ENCODE results near the gene SLC20A1. TPM values are rescaled to one million over a fixed set of nuclear protein-coding genes. Genes with fewer than 3 reads are reported as not detected.

The SLC20A1 gene, protein sequence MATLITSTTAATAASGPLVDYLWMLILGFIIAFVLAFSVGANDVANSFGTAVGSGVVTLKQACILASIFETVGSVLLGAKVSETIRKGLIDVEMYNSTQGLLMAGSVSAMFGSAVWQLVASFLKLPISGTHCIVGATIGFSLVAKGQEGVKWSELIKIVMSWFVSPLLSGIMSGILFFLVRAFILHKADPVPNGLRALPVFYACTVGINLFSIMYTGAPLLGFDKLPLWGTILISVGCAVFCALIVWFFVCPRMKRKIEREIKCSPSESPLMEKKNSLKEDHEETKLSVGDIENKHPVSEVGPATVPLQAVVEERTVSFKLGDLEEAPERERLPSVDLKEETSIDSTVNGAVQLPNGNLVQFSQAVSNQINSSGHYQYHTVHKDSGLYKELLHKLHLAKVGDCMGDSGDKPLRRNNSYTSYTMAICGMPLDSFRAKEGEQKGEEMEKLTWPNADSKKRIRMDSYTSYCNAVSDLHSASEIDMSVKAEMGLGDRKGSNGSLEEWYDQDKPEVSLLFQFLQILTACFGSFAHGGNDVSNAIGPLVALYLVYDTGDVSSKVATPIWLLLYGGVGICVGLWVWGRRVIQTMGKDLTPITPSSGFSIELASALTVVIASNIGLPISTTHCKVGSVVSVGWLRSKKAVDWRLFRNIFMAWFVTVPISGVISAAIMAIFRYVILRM
- 10 to 100 TPM in 3 of 4 donors, 1 to 10 TPM in 1; 9.5 to 25.4 (median 20.5) TPM for total RNA-seq

DNA sequence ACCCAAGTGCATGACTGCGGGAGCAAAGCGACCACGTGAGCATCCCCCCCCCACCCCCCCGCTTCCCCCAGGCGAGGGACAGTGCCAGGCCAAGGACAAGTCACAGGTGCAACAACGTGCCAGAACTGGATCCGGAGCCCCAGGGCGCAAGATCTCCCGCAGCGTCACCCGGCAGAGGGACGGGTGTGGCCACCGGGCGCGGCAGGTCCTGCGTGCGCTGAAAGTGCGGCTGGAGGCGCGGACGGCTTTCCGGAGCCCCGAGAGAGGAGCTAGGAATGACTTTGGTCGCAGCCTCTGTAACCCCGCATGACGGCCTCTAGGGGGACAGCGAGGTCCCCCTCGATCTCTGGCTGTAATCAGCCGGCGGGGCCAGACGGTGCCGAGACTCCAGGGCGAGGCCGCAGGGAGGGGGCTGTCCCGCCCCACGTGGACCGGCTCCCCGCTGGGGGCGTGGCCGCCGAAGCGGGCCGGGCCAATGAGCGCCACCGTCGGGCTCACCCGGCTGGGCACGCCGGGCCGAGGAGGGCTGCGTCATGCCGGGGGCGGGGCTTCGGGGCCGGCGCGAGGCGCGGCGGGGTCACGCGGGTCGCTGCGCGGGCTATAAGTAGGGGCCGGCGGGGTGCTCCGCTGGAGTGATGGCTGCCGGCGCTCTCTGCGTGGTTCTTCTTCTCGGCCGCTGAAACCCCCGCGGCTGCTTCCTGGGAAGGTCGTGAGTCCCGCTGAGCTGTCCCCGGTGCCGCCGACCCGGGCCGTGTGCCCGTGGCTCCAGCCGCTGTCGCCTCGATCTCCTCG lies at the start of gene SLC20A1:
Gene SLC20A1, plus strand, starts transcription at position 630 of the 792 bp plus-strand sequence. CDS start 890 bp downstream, outside the sequence.
- peak within 1 kb of the TSS; percentile 92 to 98 (median 94) for H3K27ac ChIP-seq
- peak; percentile 97 for ATAC-seq
- peaks cover 0 to 51% (median 3%) of the 10 kb centered on the region in 3 donors for H3K4me1 ChIP-seq
- TF ChIP-seq, protein P1, sequence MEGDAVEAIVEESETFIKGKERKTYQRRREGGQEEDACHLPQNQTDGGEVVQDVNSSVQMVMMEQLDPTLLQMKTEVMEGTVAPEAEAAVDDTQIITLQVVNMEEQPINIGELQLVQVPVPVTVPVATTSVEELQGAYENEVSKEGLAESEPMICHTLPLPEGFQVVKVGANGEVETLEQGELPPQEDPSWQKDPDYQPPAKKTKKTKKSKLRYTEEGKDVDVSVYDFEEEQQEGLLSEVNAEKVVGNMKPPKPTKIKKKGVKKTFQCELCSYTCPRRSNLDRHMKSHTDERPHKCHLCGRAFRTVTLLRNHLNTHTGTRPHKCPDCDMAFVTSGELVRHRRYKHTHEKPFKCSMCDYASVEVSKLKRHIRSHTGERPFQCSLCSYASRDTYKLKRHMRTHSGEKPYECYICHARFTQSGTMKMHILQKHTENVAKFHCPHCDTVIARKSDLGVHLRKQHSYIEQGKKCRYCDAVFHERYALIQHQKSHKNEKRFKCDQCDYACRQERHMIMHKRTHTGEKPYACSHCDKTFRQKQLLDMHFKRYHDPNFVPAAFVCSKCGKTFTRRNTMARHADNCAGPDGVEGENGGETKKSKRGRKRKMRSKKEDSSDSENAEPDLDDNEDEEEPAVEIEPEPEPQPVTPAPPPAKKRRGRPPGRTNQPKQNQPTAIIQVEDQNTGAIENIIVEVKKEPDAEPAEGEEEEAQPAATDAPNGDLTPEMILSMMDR (IDR thresholded peaks at IDR 0.05): peak in 3 of 4 experiments; percentile 26 to 60 (median 34)
- TF ChIP-seq EP300 (IDR thresholded peaks at IDR 0.05) (no peak), POLR2AphosphoS5 (IDR thresholded peaks at IDR 0.05) (peak; percentile 94), POLR2A (IDR thresholded peaks at IDR 0.05) (peak; percentile 98)
- H3K4me3 ChIP-seq: peak within 1 kb of the TSS; percentile 66 to 71
- H3K9me3 ChIP-seq: no peaks in the 10 kb centered on the region
- no CpG with 5 or more reads among the region's 87 CpGs for WGBS, 2 donors (ENCODE audit: low coverage in 1 of 2)
- no peaks in the 10 kb centered on the region for H3K27me3 ChIP-seq
- peaks cover 0 to 33% of the 10 kb centered on the region in 2 donors for H3K36me3 ChIP-seq

DNA sequence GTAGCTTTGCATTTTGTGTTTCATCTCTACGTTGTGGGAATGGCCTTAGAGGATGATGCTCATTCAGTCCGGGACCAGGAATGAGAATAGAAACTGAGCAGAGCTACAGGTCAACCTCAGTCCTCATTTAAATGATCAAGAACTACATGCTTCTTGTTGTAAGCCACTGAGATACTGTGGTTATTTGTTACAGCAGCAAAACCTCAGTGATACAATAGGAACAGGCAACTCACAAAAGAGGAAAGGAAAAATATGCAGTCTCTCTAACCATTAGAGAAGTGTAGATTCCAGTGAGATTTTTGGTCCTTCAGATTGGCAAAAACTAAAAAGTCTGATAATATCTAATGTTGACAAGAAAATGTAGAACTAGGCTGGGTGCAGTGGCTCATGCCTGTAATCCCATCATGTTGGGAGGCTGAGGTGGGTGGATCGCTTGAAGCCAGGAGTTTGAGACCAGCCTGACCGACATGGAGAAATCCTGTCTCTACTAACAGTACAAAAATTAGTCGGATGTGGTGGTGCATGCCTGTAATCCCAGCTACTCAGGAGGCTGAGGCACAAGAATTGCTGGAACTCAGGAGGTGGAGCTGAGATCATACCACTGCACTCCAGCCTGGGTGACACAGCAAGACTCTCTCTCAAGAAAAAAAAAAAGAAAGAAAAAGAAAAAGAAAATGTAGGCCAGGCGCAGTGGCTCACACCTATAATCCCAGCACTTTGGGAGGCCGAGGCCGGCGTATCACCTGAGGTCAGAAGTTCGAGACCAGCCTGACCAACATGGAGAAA lies 48.0 kb upstream of the SLC20A1 start:
- Histone ChIP-seq H3K9me3 (no peaks in the 10 kb centered on the region), H3K27me3 (no peaks in the 10 kb centered on the region), H3K36me3 (peaks cover 0 to 5% of the 10 kb centered on the region in 2 donors), H3K4me1 (peaks cover 0 to 13% (median 0%) of the 10 kb centered on the region in 3 donors), H3K27ac (no peak overlapping the region), H3K4me3 (no peak overlapping the region)
- 86 to 92% methylated on average over 6 to 8 of the region's 10 CpGs for WGBS, 2 donors (ENCODE audit: low coverage in 1 of 2)
- ATAC-seq: no peak
- TF ChIP-seq EP300 (IDR thresholded peaks at IDR 0.05) (no peak), POLR2A (IDR thresholded peaks at IDR 0.05) (no peak), POLR2AphosphoS5 (IDR thresholded peaks at IDR 0.05) (no peak)
- TF ChIP-seq, protein P1 (IDR thresholded peaks at IDR 0.05): no peak

DNA sequence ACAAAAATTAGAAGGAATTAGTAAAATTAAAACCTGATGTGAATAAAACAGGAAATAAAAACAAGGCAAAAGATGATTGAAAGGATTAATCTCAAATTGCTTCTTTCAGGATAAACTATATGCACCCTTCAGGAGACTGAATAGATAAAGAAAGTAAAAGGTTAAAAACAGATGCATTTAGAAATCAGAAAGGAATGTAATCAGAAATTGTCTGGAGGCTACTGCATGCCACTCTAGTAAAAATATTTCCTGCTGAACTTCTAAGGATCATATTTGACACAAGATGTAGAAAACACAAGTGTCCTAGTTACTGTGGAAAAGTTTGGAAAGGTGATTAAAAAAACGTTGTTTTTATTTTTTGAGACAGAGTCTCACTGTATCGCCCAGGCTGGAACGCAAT lies 45.1 kb upstream of the SLC20A1 start:
- H3K4me1 ChIP-seq: peaks cover 0 to 13% (median 0%) of the 10 kb centered on the region in 3 donors
- ATAC-seq: no peak
- no peaks in the 10 kb centered on the region for H3K36me3 ChIP-seq
- H3K9me3 ChIP-seq: no peaks in the 10 kb centered on the region
- no peaks in the 10 kb centered on the region for H3K27me3 ChIP-seq
- 46 to 78% methylated on average over 3 of the region's 3 CpGs for WGBS, 2 donors (ENCODE audit: low coverage in 1 of 2)
- no peak for TF ChIP-seq EP300 (IDR thresholded peaks at IDR 0.05)
- TF ChIP-seq, protein P1 (IDR thresholded peaks at IDR 0.05): no peak
- no peak for TF ChIP-seq POLR2A (IDR thresholded peaks at IDR 0.05)
- no peak for TF ChIP-seq POLR2AphosphoS5 (IDR thresholded peaks at IDR 0.05)
- H3K27ac ChIP-seq: no peak overlapping the region
- no peak overlapping the region for H3K4me3 ChIP-seq

DNA sequence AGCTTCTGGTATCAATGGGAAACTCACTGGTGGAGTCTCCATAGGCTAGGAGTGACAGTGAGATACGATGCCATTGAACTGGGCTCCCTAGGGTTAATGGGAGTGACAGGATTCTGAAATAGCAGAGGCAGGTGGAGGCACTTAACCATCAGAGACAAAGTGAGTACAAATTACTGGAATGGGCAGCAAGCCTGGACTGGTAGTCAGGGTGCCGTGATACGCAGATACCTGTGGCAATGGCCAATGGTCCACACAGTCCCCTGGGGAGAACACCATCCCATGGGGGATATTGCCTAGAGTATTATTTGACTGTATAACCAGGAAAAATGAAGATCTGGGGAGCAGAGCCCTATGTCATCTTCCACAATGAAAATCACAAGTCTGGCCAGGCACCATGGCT lies 44.0 kb upstream of the SLC20A1 start:
- no peaks in the 10 kb centered on the region for H3K9me3 ChIP-seq
- H3K36me3 ChIP-seq: no peaks in the 10 kb centered on the region
- TF ChIP-seq, protein P1 (IDR thresholded peaks at IDR 0.05): no peak
- TF ChIP-seq POLR2A (IDR thresholded peaks at IDR 0.05): no peak
- no peak for TF ChIP-seq EP300 (IDR thresholded peaks at IDR 0.05)
- no peak for TF ChIP-seq POLR2AphosphoS5 (IDR thresholded peaks at IDR 0.05)
- no peak for ATAC-seq
- WGBS, 2 donors (ENCODE audit: low coverage in 1 of 2): 100% methylated on average over 2 of the region's 3 CpGs; no CpG with 5 or more reads in 1 of the 2 donors
- no peak overlapping the region for H3K27ac ChIP-seq
- H3K4me1 ChIP-seq: peaks cover 0 to 13% (median 0%) of the 10 kb centered on the region in 3 donors
- no peak overlapping the region for H3K4me3 ChIP-seq
- H3K27me3 ChIP-seq: no peaks in the 10 kb centered on the region

Measured in gastroesophageal sphincter (tissue), 4 donors.